ENCODE measurements around the gene PPT2.

DNA sequence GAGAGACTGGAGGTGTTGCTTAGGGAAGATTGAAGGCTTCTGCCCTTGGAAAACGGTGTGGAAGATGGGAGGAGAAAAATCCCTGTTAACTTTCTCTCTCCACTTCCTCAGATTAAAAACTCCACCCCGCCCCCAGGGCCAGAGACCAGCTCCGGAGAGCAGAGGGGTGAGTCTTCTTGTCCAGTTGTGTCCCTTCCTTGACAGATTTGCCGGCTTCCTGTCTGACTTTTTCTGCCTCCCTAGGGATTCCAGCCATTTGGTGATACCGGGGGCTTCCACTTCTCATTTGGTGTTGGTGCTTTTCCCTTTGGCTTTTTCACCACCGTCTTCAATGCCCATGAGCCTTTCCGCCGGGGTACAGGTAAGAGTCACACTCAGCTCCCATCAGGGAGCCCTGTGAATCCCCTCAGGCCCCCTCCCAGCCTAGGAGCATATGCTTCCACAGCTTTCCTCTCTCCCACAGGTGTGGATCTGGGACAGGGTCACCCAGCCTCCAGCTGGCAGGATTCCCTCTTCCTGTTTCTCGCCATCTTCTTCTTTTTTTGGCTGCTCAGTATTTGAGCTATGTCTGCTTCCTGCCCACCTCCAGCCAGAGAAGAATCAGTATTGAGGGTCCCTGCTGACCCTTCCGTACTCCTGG lies 25.9 kb downstream of the PPT2 start:
- TF ChIP-seq, protein P1, sequence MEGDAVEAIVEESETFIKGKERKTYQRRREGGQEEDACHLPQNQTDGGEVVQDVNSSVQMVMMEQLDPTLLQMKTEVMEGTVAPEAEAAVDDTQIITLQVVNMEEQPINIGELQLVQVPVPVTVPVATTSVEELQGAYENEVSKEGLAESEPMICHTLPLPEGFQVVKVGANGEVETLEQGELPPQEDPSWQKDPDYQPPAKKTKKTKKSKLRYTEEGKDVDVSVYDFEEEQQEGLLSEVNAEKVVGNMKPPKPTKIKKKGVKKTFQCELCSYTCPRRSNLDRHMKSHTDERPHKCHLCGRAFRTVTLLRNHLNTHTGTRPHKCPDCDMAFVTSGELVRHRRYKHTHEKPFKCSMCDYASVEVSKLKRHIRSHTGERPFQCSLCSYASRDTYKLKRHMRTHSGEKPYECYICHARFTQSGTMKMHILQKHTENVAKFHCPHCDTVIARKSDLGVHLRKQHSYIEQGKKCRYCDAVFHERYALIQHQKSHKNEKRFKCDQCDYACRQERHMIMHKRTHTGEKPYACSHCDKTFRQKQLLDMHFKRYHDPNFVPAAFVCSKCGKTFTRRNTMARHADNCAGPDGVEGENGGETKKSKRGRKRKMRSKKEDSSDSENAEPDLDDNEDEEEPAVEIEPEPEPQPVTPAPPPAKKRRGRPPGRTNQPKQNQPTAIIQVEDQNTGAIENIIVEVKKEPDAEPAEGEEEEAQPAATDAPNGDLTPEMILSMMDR (conservative IDR thresholded peaks at IDR 0.05; ENCODE audit: low read depth, low read length): no peak
- TF ChIP-seq EZH2 (IDR thresholded peaks at IDR 0.05; ENCODE audit: borderline replicate concordance, low read depth, low read length, poor library complexity, severe bottlenecking): no peak
